Right atrium auricular region (tissue), 2 donors: ENCODE measurements around the gene KCNK15. TPM values are rescaled to one million over a fixed set of nuclear protein-coding genes. Genes with fewer than 3 reads are reported as not detected.

ENCODE experiments used
- DNase-seq: peaks from one replicate; pipeline ENCODE4 v3.0.0-alpha.2; 2019; ENCODE audit warnings: low spot score
- H3K27ac ChIP-seq, 2 donors: fragments of 200-600 bp; sonication (generic); 1 replicate in 1 of 2; 2 replicates in 1 of 2; pipeline ENCODE4 v1.5.1; 2016 to 2019
- H3K27me3 ChIP-seq, 2 donors: fragments of 200-600 bp; sonication (generic); one replicate each; pipeline versions ENCODE4 v1.5.1 to v1.6.0; 2017 to 2019
- H3K36me3 ChIP-seq: fragments of 200-600 bp; sonication (generic); one replicate; pipeline ENCODE4 v1.5.1; 2016
- H3K4me1 ChIP-seq, 2 donors: fragments of 200-600 bp; sonication (generic); one replicate each; pipeline versions ENCODE4 v1.5.1 to v1.6.0; 2017 to 2019
- H3K4me3 ChIP-seq, 2 donors: fragments of 200-600 bp; sonication (generic); 1 replicate in 1 of 2; 2 replicates in 1 of 2; pipeline ENCODE4 v1.5.1; 2017 to 2019; ENCODE audit warnings: mild to moderate bottlenecking in 1 of 2, moderate library complexity in 1 of 2
- H3K9me3 ChIP-seq, 2 donors: fragments of 200-600 bp; sonication (generic); one replicate each; pipeline ENCODE4 v1.5.1; 2019
- total RNA-seq, 2 donors: library from RNA; depleted of rRNA; stranded (reverse); fragments of >200 nt; gene quantifications; one replicate each; pipeline ENCODE4 v1.1.0, GENCODE V29; 2016
- TF ChIP-seq, protein P1 (sequence below), 2 donors: fragments of 200-600 bp; sonication (generic); IDR thresholded peaks; one replicate each; pipeline ENCODE4 v1.5.1; 2019; ENCODE audit warnings: antibody characterized with exemption in 2 of 2

Gene KCNK15
- total RNA-seq, 2 donors from 2014 or later: 1.4 to 3.7 TPM

DNA sequence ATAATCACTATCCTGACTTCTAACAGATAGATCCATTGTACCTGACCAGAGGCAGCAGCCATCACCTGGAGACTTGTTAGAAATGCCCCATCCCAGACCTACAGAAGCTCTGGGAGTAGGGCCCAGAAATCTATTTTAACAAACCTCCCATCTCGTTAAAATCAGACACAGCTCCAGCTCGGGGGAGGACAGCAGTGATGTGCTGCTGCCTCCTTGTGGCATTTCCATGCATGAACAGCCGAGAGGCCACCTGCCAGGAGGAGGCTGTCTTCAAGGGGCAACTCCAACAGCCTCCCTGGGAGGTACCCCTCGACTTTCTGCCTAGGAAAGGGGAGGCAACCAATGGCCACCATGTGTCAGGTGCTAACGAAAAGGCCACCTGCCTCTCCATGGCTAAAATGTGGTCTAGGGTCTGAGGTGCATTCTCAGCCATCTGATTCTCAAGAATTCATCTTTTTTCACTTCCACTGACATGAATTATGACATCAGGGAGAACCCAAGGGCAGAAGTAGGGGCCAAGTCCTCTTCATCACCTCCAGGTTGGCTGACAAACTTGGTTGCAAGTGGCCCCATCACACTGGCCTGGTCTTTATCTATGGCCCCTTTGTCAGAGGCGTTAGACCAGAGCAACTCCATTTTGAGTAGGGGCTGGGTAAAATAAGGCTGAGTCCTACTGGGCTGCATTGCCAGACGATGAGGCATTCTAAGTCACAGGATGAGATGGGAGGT, 12.2 kb upstream of the KCNK15 start:
- no peaks in the 10 kb centered on the region for H3K27me3 ChIP-seq
- H3K27ac ChIP-seq: peak overlapping the region in 1 of 2 donors; percentile 34
- H3K4me1 ChIP-seq: peaks cover 0 to 32% of the 10 kb centered on the region in 2 donors
- TF ChIP-seq, protein P1, sequence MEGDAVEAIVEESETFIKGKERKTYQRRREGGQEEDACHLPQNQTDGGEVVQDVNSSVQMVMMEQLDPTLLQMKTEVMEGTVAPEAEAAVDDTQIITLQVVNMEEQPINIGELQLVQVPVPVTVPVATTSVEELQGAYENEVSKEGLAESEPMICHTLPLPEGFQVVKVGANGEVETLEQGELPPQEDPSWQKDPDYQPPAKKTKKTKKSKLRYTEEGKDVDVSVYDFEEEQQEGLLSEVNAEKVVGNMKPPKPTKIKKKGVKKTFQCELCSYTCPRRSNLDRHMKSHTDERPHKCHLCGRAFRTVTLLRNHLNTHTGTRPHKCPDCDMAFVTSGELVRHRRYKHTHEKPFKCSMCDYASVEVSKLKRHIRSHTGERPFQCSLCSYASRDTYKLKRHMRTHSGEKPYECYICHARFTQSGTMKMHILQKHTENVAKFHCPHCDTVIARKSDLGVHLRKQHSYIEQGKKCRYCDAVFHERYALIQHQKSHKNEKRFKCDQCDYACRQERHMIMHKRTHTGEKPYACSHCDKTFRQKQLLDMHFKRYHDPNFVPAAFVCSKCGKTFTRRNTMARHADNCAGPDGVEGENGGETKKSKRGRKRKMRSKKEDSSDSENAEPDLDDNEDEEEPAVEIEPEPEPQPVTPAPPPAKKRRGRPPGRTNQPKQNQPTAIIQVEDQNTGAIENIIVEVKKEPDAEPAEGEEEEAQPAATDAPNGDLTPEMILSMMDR (IDR thresholded peaks at IDR 0.05): peak; percentile 66 to 97
- peak; percentile 77 for DNase-seq
- no peak overlapping the region for H3K4me3 ChIP-seq
- H3K36me3 ChIP-seq: no peaks in the 10 kb centered on the region
- no peaks in the 10 kb centered on the region for H3K9me3 ChIP-seq

DNA sequence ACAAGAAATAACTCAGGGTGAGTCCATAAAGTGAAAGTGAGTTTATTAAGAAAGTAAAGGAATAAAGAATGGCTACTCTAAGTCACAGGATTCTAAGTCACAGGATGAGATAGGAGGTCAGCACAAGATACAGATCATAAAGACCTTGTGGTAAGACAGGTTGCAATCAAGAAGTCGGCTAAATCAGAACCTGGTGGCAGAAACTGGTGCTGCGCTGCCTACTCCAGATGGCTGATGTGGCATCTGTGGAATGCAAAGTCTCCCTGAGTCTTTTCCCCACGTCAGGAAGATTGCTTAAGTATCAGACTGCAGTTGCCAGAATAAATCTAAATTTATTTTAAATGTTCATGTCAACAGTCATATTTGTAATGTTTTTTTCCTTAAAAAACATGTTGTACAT, 10.7 kb upstream of the KCNK15 start:
- Histone ChIP-seq H3K4me1 (peaks cover 0 to 18% of the 10 kb centered on the region in 2 donors), H3K36me3 (no peaks in the 10 kb centered on the region), H3K9me3 (no peaks in the 10 kb centered on the region), H3K27me3 (no peaks in the 10 kb centered on the region), H3K27ac (no peak overlapping the region), H3K4me3 (no peak overlapping the region)
- no peak for DNase-seq
- TF ChIP-seq, protein P1 (IDR thresholded peaks at IDR 0.05): no peak

DNA sequence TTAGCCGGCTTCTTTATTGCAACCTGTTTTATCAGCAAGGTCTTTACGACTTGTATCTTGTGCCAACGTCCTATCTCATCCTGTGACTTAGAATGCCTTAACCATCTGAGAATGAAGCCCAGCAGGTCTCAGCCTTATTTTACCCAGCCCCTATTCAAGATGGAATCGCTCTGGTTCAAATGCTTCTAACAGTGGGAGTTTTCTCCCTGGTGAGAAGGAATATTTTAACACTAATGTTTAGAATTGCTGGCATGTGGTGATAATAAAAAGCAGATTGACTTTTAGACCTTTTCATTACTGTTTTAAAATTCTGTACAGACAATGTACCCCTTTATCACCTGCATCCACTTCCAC, 9.9 kb upstream of the KCNK15 start:
- no peaks in the 10 kb centered on the region for H3K27me3 ChIP-seq
- H3K4me3 ChIP-seq: no peak overlapping the region
- peaks cover 0 to 17% of the 10 kb centered on the region in 2 donors for H3K4me1 ChIP-seq

DNA sequence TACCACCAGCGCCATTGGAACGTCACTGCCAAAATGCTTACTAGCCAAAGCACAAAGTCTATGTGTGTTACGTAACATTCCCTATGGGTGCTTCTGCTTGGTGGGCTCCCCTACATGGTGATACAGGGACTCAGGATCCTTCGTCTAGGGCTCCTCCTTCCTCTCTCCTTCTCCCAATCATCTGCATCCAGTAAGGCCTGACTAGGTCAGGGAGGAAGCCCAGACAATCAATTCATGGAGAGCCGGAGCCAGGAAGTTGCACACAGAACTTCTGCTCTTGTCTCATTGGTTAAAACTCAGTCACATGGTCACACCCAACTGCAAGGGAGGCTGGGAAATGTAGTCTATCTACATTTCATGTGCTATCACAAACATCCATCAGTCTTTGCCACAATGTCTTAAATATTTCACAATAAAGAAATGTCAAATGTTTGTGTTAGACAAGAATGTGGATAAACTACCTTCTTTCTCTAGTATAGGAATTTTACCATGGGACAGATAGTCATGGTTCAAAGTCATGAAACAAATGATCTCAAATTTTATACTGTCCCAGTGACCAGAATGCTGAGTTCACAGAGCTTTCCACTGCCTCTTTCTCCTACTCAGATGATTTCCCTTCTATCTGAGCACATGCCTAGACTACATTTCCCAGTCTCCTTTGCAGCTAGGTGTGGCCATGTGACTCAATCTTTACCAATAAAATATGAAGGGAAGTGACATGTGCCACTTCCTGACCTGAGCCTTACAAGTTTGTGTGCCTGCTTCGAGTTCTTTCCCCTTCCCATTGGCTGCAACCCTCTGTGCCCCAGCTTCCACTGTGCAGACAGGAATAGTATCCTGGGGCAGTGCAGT, 9.3 kb upstream of the KCNK15 start:
- Histone ChIP-seq H3K4me1 (peaks cover 0 to 16% of the 10 kb centered on the region in 2 donors), H3K4me3 (no peak overlapping the region)
- peak; percentile 86 for DNase-seq

More for the DNA sequence above, 9.9 kb upstream of the KCNK15 start:
- no peak overlapping the region for H3K27ac ChIP-seq
- TF ChIP-seq, protein P1 (IDR thresholded peaks at IDR 0.05): no peak
- no peaks in the 10 kb centered on the region for H3K36me3 ChIP-seq
- no peak for DNase-seq
- H3K9me3 ChIP-seq: no peaks in the 10 kb centered on the region

DNA sequence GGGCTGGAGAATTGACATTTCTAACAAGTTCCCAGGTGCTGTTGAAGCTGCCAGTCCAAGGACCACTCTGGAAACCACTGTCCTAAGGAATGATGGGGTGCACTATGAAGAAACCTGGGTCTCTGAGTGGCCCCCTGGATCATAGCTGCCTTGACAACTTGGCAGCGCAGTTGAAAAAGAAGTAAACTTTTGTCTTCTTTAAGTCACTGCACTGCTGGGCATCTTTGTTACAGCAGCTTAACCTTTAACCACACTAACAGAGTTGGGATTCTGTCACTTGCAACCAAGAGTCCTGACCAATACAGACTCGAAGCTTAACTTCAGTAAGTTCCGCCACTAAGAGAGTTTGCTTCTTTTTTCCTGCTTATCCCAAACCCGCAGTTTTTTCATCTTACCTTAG, 8.5 kb upstream of the KCNK15 start:
- TF ChIP-seq, protein P1 (IDR thresholded peaks at IDR 0.05): no peak
- H3K4me3 ChIP-seq: no peak overlapping the region
- DNase-seq: no peak
- H3K9me3 ChIP-seq: no peaks in the 10 kb centered on the region
- peaks cover 0 to 9% of the 10 kb centered on the region in 2 donors for H3K4me1 ChIP-seq
- no peaks in the 10 kb centered on the region for H3K36me3 ChIP-seq
- no peak overlapping the region for H3K27ac ChIP-seq
- no peaks in the 10 kb centered on the region for H3K27me3 ChIP-seq

More for the DNA sequence above, 9.3 kb upstream of the KCNK15 start:
- Histone ChIP-seq H3K9me3 (no peaks in the 10 kb centered on the region), H3K27me3 (no peaks in the 10 kb centered on the region), H3K36me3 (no peaks in the 10 kb centered on the region), H3K27ac (no peak overlapping the region)
- TF ChIP-seq, protein P1 (IDR thresholded peaks at IDR 0.05): peak in 1 of 2 donors; percentile 22
